Measurements from ENCODE around the gene GABBR2. TPM values are rescaled to one million over a fixed set of nuclear protein-coding genes. Genes with fewer than 3 reads are reported as not detected.

The GABBR2 gene
- polyA plus RNA-seq, 4 donors, result 2.7 to 5.0 (median 4.6) TPM

DNA sequence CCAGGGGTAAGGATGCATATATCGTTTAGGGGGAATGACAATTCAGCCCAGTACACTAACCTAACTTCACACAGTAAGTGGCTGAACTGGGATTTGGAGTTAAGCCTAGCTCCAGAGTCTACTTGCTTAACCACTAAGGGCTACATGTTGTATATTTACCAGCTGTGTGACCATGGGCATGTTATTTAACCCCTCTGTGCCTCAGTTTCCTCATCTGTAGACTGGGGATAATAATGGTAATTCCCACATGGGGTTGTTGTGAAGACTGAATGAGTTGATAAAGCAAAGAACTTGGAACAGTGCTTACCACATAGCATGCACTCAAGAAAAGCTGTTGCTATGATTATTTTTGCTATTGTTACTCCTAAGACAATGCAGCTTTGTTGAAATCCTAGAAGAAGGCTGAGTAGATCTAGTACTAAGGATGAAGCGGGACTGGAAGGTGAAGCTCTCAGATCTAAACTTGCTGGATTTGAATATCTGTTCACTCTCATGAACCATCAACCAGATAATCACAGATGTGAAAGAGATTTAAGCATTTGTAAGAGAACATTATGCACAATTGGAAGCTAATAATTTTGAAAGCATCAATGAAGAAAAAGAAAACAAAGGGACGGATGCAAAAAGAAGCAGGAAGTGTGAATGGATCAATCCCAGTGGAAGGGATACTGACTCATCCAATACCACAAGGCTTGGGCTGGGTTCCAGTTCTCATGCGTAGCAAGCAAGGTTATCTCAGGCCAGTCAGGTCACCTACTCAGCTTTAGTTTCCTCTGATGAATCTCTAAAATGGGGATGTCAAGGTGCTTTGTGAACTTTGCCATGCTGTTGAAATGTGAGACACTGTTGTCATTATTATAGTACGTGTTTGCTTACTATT is 374.8 kb downstream of the GABBR2 start:
- no peak for DNase-seq (ENCODE audit: low read depth in 4 of 4, low spot score in 3 of 4)

GRCh38 chr9:98332405-98332831 is 376.3 kb downstream of the GABBR2 start:
- DNase-seq (ENCODE audit: low read depth in 4 of 4, low spot score in 3 of 4), result no peak

DNA sequence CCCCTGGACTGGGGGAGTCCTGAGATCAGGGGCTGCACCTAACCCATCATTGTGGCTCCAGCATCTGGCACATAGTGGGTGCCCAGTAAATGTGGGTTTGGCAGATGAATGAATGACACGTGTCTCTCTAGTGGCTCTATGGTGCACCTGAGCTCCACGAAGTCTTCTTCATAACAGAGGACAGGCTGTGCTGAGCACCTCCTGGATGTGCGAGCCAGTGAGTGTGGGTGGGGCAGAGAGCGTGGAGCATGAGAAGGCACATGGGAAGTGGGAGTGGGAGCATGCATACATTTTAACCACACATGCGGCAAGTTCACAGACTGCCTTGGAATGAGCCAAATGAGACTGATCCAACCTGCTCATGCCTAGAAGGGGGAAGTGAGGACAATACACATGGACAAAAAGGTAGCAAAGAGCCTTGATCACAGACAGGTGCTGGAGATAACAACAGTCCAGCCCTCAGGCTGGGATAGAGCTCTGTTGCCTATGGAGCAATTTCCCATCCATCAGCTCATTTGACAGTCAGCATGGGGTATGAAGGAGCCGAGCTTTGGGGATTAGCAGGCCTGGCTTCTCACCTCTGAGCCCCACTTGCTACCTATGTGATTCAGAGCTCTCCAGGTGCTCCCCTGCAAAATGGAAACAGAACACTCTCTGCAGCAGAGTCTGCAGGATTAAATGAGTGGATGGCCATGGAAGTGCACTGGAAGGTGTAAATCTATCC is 377.0 kb downstream of the GABBR2 start:
- no peak for DNase-seq (ENCODE audit: low read depth in 4 of 4, low spot score in 3 of 4)

DNA sequence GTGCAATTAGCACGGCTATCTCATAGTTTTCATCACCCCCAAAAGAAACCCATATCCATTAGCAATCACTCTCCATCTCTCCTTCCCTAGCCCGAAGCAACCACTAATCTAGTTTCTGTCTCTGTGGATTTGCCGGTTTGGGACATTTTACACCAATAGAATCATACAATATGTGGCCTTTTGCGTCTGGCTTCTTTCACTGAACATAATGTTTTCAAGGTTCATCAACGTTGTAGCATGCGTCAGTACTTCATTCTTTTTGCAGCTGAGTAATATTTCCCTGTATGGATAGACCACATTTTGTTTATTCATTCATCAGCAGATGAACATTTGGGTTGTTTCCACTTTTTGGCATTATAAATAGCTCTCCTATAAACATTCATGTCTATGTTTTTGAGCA is 377.9 kb downstream of the GABBR2 start:
- DNase-seq (ENCODE audit: low read depth in 4 of 4, low spot score in 3 of 4), result no peak

GRCh38 chr9:98329904-98330303 is 378.8 kb downstream of the GABBR2 start:
- no peak for DNase-seq (ENCODE audit: low read depth in 4 of 4, low spot score in 3 of 4)

DNA sequence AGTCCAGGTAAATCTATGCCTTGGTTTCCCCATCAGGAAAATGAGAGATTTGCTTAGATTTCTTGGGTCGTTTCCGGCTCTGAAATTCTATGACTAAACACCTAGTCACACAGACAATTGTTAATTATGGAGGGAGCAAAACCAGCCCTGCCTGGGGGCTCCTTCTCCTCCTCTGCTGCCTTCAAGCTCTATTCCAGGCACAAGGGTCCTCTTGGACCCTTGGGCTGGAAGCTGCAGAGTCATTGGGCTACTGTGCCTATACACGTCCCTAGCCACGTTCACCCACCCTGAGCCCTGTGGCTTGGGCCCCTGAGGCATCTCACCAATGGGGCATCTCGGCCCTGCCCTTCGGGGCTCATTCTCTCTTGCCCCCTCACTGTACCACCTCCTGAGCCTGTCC is 379.5 kb downstream of the GABBR2 start:
- DNase-seq (ENCODE audit: low read depth in 4 of 4, low spot score in 3 of 4), result no peak

- DNase-seq (ENCODE audit: low read depth in 4 of 4, low spot score in 3 of 4), result no peak
These were observed 380.0 kb downstream of the GABBR2 start for GRCh38 chr9:98328770-98329169.

GRCh38 chr9:98328141-98328540 is 380.6 kb downstream of the GABBR2 start:
- DNase-seq (ENCODE audit: low read depth in 4 of 4, low spot score in 3 of 4), result no peak

DNA sequence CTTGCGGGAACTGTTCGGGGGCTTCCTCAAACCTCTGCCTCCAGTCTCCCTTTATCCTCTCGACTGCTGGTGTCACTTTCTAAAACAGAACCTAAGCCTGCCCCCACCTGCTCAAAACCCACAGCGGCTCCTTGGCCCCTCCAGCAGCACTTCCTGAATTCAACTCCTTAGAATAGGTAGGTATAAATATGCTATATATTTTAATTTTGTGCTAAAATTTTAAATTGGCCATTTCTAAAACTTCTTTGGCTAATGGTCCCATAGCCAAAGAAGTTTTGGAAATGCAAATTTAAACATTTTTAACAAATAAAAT is 381.5 kb downstream of the GABBR2 start:
- DNase-seq (ENCODE audit: low read depth in 4 of 4, low spot score in 3 of 4), result no peak

GRCh38 chr9:98326459-98327248 is 382.1 kb downstream of the GABBR2 start:
- DNase-seq (ENCODE audit: low read depth in 4 of 4, low spot score in 3 of 4), result no peak

- no peak for DNase-seq (ENCODE audit: low read depth in 4 of 4, low spot score in 3 of 4)
These were observed 383.9 kb downstream of the GABBR2 start for GRCh38 chr9:98324801-98325200.

- no peak for DNase-seq (ENCODE audit: low read depth in 4 of 4, low spot score in 3 of 4)
These were observed 385.0 kb downstream of the GABBR2 start for GRCh38 chr9:98323831-98324135.

DNA sequence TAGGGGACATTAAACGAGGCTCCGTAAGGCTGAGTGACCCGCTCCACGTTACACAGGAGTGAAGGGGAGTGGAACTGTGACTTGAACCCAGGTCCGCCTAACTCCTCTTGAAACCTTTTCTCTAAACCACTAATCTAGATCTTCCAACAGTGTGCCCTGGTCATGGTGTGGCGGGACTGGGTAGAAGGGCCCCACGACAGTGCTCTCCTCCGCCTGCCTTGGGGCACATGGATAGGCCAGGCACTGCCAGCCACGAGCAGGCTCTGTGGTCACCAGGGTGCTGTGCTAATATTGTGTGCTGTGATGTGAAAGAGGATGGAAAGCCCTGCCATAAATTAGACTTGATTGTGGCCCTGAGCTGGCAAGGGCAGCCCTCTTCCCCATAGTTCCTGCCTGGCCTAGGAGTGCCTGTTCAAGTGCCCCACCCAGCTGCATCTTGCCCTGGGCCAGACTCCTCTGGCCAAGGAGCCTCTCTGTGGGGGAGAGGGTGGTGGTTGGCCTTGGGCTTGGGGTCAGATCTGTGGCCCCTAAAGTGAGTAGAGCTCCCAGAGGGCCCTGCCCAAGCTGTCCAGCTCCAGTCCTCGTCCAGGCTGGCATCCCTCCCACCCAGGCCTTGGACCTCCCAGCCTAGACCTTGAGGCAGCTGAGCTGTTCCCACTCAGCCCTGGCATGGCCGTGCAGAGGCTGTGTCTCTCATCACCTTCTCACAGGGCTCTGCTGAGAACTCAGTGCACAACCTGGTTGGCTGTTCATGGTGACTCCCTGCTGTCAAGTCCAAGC is 385.5 kb downstream of the GABBR2 start:
- DNase-seq (ENCODE audit: low read depth in 4 of 4, low spot score in 3 of 4), result no peak

- DNase-seq (ENCODE audit: low read depth in 4 of 4, low spot score in 3 of 4), result no peak
These were observed 387.5 kb downstream of the GABBR2 start for GRCh38 chr9:98321269-98321668.

DNA sequence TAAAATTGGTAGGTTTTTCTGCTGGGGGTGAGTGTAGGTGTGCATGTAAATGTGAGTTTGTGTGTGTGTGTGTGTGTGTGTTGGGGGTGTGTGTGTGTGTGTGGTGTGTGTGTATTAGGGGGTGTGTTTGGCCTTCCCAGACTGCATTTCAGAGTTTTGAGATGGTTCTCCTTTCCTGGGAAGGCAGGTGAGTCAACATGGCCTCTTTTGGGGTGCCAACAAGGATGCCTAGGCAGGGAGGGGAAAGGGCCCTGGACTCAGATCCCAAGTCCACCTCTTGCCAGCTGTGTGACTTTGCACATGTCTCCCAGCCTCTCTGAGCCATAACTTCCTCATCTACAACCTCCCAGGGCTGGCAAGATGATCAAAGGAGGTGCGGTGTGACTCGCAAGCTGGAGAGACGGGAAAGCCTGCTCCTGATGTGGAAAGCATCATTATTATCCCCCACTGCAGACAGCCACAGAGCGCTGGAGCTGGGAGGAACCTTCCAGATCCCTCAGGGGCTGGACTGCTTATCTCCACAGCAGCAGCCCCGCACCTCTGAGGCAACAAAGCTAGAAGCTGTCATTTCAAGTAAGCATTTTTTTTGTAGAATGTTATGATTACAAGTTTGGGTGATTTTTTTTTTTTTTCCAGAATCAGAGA is 389.8 kb downstream of the GABBR2 start:
- DNase-seq (ENCODE audit: low read depth in 4 of 4, low spot score in 3 of 4), result no peak

DNA sequence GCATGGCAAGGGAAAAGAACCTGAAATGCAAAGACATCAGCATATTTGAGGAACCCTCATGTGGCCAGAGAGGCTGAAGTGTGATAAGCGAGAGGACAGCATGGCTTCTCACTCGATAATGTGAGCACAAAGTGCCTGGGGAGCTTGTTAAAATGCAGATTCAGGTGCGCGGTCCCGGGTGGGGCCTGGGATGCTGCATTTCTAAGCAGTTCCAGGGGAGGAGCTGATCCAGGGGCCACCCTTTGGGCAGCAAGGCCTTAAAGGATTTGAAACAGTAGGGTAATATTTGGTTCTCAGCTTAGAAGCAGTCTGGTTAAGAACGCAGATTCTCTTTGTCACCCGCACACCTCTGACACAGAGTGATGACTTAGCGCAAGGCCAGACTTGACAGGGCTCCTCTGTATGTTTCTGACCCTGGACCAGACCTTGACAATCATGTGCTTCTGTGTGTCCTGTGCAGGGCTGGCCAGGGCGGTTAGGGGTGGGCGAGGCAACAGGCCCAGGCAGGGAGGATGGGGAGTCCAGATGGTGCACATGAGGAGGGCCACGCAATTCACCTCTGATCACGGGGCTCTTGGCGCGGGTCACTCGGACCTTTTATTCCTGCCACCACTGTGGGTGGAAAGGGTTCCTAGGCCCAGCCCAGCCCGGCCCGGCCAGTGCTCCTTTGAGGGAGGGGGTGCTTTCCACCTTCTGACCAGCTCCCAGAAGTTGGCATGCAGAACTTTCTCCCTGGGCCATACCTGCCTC is 390.5 kb downstream of the GABBR2 start:
- no peak for DNase-seq (ENCODE audit: low read depth in 4 of 4, low spot score in 3 of 4)

GRCh38 chr9:98317134-98317857 is 391.4 kb downstream of the GABBR2 start:
- DNase-seq (ENCODE audit: low read depth in 4 of 4, low spot score in 3 of 4), result no peak

DNA sequence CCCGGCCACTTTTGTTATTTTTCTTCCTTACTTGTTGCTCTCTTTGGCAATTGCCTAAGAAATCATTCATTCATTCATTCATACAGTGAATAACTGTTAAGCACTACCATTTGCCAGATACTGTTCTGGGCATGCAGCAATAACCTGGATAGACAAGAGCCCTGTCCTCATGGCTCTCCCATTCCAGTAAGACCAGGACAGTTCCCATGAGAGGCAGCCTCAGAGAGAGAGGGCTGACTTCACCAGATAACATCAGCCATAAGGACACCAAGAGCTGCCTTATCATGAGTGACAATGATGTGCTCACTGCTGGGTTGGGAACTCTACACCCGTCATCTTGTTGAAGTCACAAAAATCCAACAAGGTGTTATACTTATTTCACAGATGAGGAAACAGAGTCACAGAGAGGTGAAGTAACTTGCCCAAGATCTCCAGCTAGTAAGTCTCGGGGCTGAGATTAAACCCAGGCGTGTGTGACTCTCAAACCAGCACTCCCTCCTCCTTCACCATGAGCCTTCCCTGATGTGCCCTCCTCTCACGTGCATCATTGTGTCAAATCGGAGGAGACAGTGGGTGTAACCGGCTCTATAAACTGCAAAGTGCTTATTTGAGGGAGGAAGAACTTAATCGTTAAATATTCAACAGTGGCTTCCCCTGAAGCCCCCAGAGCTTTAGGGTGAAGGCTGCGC is 392.1 kb downstream of the GABBR2 start:
- no peak for DNase-seq (ENCODE audit: low read depth in 4 of 4, low spot score in 3 of 4)

All from right renal pelvis (tissue), 4 donors.